ENCODE data around the gene FBXO33. TPM values are rescaled to one million over a fixed set of nuclear protein-coding genes. Genes with fewer than 3 reads are reported as not detected.

Gene FBXO33
- total and polyA plus RNA-seq, 2 experiments from 2014 or later = 9.0 to 21.4 TPM

DNA sequence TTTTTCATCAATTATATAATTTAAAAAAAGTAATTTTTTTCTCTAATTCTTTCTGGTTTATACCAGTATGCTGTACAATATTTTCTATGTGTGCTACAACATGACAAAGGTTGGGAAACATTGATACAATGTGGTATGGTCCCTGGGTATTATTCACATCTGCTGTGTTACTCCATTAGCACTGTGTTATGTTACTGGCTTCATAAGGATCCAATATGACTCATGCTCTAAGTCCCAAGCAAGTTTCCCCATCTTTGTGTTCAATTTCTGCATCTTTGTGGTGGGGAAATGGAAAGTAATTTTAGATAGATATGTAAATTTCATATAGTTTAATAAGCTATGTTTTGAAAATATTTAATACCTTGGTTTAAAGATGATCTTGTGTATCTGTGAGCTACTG lies 35.8 kb downstream of the FBXO33 start:
- Histone ChIP-seq H3K4me1 (ENCODE audit: insufficient read depth) (peaks cover 4% of the 10 kb centered on the region), H4K20me1 (ENCODE audit: insufficient read depth) (no peaks in the 10 kb centered on the region), H2AFZ (no peak overlapping the region), H3K9me3 (ENCODE audit: low read depth) (no peaks in the 10 kb centered on the region), H3K27ac (no peak overlapping the region), H3F3A (ENCODE audit: insufficient read depth) (peaks cover 23% of the 10 kb centered on the region), H3K36me3 (ENCODE audit: low read depth) (peaks cover 22% of the 10 kb centered on the region), H3K9ac (no peak overlapping the region), H3K4me3 (no peak overlapping the region), H3K4me2 (ENCODE audit: unreplicated experiment) (no peak overlapping the region), H3K27me3 (replicated peaks; ENCODE audit: insufficient read depth) (no peaks in the 10 kb centered on the region), H3K9me2 (ENCODE audit: insufficient read depth) (no peaks in the 10 kb centered on the region), H3K79me2 (ENCODE audit: insufficient read depth) (no peaks in the 10 kb centered on the region)
- TF ChIP-seq EZH2 (IDR thresholded peaks at IDR 0.05; ENCODE audit: insufficient read depth, poor library complexity, severe bottlenecking) (no peak), EZH2phosphoT487 (IDR thresholded peaks at IDR 0.05; ENCODE audit: insufficient read depth, low read depth) (no peak)
- in situ Hi-C loops (cut with MboI) = no loop called here
- peak; percentile 63 for DNase-seq

DNA sequence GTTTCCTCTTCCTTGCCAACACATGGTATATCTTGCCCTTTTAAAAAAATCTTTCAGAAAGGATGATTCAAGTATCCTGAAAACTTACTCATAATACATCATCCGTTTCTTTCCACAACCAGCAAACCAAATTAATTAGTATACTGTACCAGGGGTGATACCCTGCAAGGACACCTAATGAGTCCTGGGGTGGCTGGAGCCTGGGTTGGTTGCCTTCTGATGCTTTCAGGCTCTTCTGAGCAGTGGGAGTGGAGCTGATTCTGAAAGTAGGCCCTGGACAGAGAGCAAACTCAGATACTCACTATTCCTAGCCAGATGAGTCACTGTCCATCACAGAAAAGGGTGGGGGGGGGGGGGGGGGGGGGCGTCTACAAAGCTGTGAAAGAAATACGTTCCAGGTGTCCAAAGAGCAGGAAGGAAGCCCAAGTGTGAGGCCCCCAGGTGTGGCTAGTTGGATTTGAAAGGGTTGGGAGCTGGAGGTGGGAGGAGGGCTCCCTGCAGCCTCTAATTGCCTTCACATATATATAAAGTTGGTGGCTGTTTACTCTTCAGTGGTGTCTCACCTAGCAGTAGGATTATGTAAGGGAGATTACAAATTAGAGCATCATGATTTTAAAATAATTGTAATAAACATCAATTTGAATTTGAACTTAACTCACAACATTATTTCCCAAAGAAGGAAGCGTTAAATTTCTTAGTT lies 36.5 kb downstream of the FBXO33 start:
- in situ Hi-C loops (cut with MboI) = no loop called here
- Histone ChIP-seq H2AFZ (no peak overlapping the region), H3K36me3 (ENCODE audit: low read depth) (peaks cover 22% of the 10 kb centered on the region), H3K79me2 (ENCODE audit: insufficient read depth) (no peaks in the 10 kb centered on the region), H3K9ac (no peak overlapping the region), H3K9me3 (ENCODE audit: low read depth) (no peaks in the 10 kb centered on the region), H4K20me1 (ENCODE audit: insufficient read depth) (no peaks in the 10 kb centered on the region), H3K4me2 (ENCODE audit: unreplicated experiment) (no peak overlapping the region), H3K4me3 (no peak overlapping the region), H3K9me2 (ENCODE audit: insufficient read depth) (no peaks in the 10 kb centered on the region), H3K27me3 (replicated peaks; ENCODE audit: insufficient read depth) (no peaks in the 10 kb centered on the region), H3F3A (ENCODE audit: insufficient read depth) (peaks cover 23% of the 10 kb centered on the region), H3K27ac (no peak overlapping the region), H3K4me1 (ENCODE audit: insufficient read depth) (peaks cover 4% of the 10 kb centered on the region)
- 34 to 48% methylated on average over 3 to 4 of the region's 4 CpGs for WGBS, 2 experiments (ENCODE audit: low coverage in 1 of 2, low lambda C conversion rate in 2 of 2, missing lambda C conversion rate in 2 of 2)
- no peak for TF ChIP-seq EZH2phosphoT487 (IDR thresholded peaks at IDR 0.05; ENCODE audit: insufficient read depth, low read depth)
- no peak for TF ChIP-seq EZH2 (IDR thresholded peaks at IDR 0.05; ENCODE audit: insufficient read depth, poor library complexity, severe bottlenecking)
- DNase-seq = peak; percentile 34

DNA sequence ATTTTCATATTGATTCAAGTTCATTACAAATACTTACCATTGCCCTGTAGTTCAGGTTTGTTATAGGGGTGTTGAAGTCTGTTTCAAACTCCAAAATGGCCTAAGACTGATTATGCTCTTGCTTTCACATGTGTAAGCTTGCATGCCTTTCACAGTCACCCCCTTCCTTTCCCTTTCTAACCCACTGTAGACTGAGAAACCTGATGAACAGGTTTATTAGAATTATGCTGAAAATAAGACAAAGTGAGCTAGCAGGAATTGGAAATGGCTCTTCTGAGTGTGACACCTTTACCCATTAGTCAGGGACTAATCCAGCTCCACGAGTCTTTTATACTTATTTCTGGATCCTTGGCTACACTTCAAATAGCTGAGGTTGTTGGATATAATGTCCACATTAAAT lies 38.9 kb downstream of the FBXO33 start:
- in situ Hi-C loops (cut with MboI) = no loop called here
- 41 to 49% methylated on average over 1 of the region's 1 CpG for WGBS, 2 experiments (ENCODE audit: low coverage in 1 of 2, low lambda C conversion rate in 2 of 2, missing lambda C conversion rate in 2 of 2)
- H3K4me3 ChIP-seq = no peak overlapping the region

DNA sequence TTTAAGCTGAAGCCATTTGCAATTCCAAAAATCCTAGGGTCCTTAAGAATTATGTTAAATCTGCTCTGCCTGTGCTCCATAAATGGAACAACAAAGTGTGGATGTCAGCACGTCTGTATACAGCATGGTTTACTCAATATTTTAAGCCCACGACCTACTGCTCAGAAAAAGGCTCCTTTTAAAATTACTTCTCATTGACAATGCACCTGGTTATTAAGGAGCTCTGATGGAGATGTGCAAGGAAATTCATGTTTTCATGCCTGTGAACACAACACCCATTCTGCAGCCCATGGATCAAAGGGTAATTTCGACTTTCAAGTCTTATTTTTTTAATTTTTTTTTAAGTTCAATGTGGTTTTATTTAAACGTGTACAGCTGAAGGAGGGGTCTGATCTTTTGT lies 48.1 kb downstream of the FBXO33 start:
- no peak for DNase-seq
- no peak overlapping the region for H2AFZ ChIP-seq
- no peaks in the 10 kb centered on the region for H3K27me3 ChIP-seq (replicated peaks; ENCODE audit: insufficient read depth)
- no peak overlapping the region for H3K27ac ChIP-seq
- H4K20me1 ChIP-seq (ENCODE audit: insufficient read depth) = no peaks in the 10 kb centered on the region
- H3K9me3 ChIP-seq (ENCODE audit: low read depth) = no peaks in the 10 kb centered on the region
- no peak overlapping the region for H3K4me2 ChIP-seq (ENCODE audit: unreplicated experiment)
- H3K79me2 ChIP-seq (ENCODE audit: insufficient read depth) = no peaks in the 10 kb centered on the region
- H3K9ac ChIP-seq = no peak overlapping the region
- H3F3A ChIP-seq (ENCODE audit: insufficient read depth) = no peaks in the 10 kb centered on the region
- no peaks in the 10 kb centered on the region for H3K9me2 ChIP-seq (ENCODE audit: insufficient read depth)
- H3K4me3 ChIP-seq = no peak overlapping the region
- H3K4me1 ChIP-seq (ENCODE audit: insufficient read depth) = no peaks in the 10 kb centered on the region
- WGBS, 2 experiments (ENCODE audit: low coverage in 1 of 2, low lambda C conversion rate in 2 of 2, missing lambda C conversion rate in 2 of 2) = 20 to 31% methylated on average over 4 of the region's 4 CpGs
- TF ChIP-seq EZH2 (IDR thresholded peaks at IDR 0.05; ENCODE audit: insufficient read depth, poor library complexity, severe bottlenecking) = no peak
- in situ Hi-C loops (cut with MboI) = no loop called here
- no peaks in the 10 kb centered on the region for H3K36me3 ChIP-seq (ENCODE audit: low read depth)

More for the DNA sequence above, 38.9 kb downstream of the FBXO33 start:
- no peaks in the 10 kb centered on the region for H3K79me2 ChIP-seq (ENCODE audit: insufficient read depth)
- no peaks in the 10 kb centered on the region for H3K9me2 ChIP-seq (ENCODE audit: insufficient read depth)
- no peak overlapping the region for H3K4me2 ChIP-seq (ENCODE audit: unreplicated experiment)
- no peak overlapping the region for H3K27ac ChIP-seq
- H3K9ac ChIP-seq = no peak overlapping the region
- H3K9me3 ChIP-seq (ENCODE audit: low read depth) = no peaks in the 10 kb centered on the region
- H3K36me3 ChIP-seq (ENCODE audit: low read depth) = peaks cover 7% of the 10 kb centered on the region; the same call in 1 of the 2 replicates
- TF ChIP-seq EZH2phosphoT487 (IDR thresholded peaks at IDR 0.05; ENCODE audit: insufficient read depth, low read depth) = no peak
- TF ChIP-seq EZH2 (IDR thresholded peaks at IDR 0.05; ENCODE audit: insufficient read depth, poor library complexity, severe bottlenecking) = no peak
- peaks cover 23% of the 10 kb centered on the region; the same call in 1 of the 2 replicates for H3F3A ChIP-seq (ENCODE audit: insufficient read depth)
- no peaks in the 10 kb centered on the region for H4K20me1 ChIP-seq (ENCODE audit: insufficient read depth)
- DNase-seq = no peak
- no peak overlapping the region for H2AFZ ChIP-seq
- no peaks in the 10 kb centered on the region for H3K27me3 ChIP-seq (replicated peaks; ENCODE audit: insufficient read depth)
- H3K4me1 ChIP-seq (ENCODE audit: insufficient read depth) = peaks cover 4% of the 10 kb centered on the region

DNA sequence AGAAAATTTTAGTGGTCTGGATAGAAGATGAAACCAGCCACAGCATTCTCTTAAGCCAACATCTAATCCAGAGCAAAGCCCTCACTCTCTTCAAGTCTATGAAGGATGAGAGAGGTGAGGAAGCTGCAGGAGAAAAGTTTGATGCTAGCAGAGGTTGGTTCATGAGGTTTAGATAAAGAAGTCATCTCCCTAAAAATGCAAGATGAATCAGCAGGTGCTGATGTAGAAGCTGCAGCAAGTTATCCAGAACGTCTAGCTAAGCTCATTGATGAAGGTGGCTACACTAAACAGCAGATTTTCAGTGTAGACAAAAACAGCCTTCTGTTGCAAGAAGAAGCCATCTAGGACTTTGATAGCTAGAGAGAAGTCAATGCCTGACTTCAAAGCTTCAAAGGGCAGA lies 48.5 kb downstream of the FBXO33 start:
- Histone ChIP-seq H3K9me2 (ENCODE audit: insufficient read depth) (no peaks in the 10 kb centered on the region), H3K27me3 (replicated peaks; ENCODE audit: insufficient read depth) (no peaks in the 10 kb centered on the region), H3F3A (ENCODE audit: insufficient read depth) (no peaks in the 10 kb centered on the region), H3K79me2 (ENCODE audit: insufficient read depth) (no peaks in the 10 kb centered on the region), H3K4me2 (ENCODE audit: unreplicated experiment) (no peak overlapping the region), H3K4me1 (ENCODE audit: insufficient read depth) (no peaks in the 10 kb centered on the region), H2AFZ (no peak overlapping the region), H3K9ac (no peak overlapping the region), H3K27ac (no peak overlapping the region), H4K20me1 (ENCODE audit: insufficient read depth) (no peaks in the 10 kb centered on the region), H3K4me3 (no peak overlapping the region), H3K9me3 (ENCODE audit: low read depth) (no peaks in the 10 kb centered on the region), H3K36me3 (ENCODE audit: low read depth) (no peaks in the 10 kb centered on the region)
- no peak for DNase-seq
- TF ChIP-seq EZH2phosphoT487 (IDR thresholded peaks at IDR 0.05; ENCODE audit: insufficient read depth, low read depth) = no peak
- 87 to 95% methylated on average over 1 of the region's 1 CpG for WGBS, 2 experiments (ENCODE audit: low coverage in 1 of 2, low lambda C conversion rate in 2 of 2, missing lambda C conversion rate in 2 of 2)
- in situ Hi-C loops (cut with MboI) = no loop called here

Measured in GM23248 (cell line).